GM10248 (cell line): ENCODE measurements around the gene HPD.

Experiments used
- CTCF ChIA-PET: fragments of 300-600 bp; sonication (Branson Sonifier 250); formaldehyde crosslinking; extraction: SDS; loops from one replicate; lab custom pipeline; 2021; ENCODE audit warnings: antibody characterized with exemption; lab: Yijun Ruan, JAX
- POLR2A ChIA-PET: fragments of 350-650 bp; sonication (Branson Sonifier 250); formaldehyde crosslinking; extraction: SDS; loops from one replicate; lab custom pipeline; 2020; ENCODE audit warnings: antibody characterized with exemption; lab: Yijun Ruan, JAX
- DNase-seq: peaks from one replicate; pipeline ENCODE4 v3.0.0; 2012; ENCODE audit errors: extremely low spot score
- CTCF ChIP-seq: IDR thresholded peaks from 2 replicates; pipeline ENCODE4 v1.5.1; 2012; ENCODE audit warnings: mild to moderate bottlenecking, low read depth; ENCODE audit errors: extremely low read depth, missing control alignments, control extremely low read depth

The HPD gene

DNA sequence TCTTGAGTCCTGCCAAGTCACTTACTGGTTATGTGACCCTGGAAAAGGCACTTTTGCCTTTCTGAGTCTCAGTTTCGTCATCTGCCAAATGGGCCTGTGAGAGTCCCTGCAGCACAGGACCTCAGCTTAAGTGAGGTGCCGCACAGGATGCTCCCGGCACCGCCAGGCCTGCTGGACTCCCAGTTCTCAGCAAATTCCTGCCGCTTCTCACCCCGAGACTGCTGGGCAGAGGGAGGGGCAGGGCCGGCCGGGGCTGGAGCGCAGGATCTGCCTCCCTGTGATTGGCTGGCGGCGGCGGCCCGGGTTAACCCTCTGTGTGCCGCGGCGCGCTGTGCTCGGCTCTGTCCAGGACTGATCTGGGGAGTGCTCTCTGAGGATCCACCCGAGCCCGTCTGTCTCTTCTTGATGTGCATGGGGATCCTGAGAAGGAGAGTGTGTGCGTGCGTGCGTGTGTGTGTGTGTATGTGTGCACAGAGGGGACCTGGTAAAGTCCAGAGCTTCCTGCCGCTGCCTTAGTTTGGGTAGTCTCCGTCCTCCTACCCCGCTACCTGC is 46.3 kb downstream of the HPD start:
- peak; percentile 66 for DNase-seq
- no peak for TF ChIP-seq CTCF
- POLR2A ChIA-PET, result interaction anchor here (1.1 to 2.6 kb wide), 3 partner anchors 10 to 17 kb away, joined by 10 to 22 read pairs (median 14); partner anchors contain the start of gene RHOF
- CTCF ChIA-PET, result interaction anchor here (0.6 to 12.8 kb wide), 31 partner anchors 9 to 411 kb away, joined by 3 to 565 read pairs (median 5); partner anchors contain the start of genes PSMD9, RHOF, SETD1B and TMEM120B

DNA sequence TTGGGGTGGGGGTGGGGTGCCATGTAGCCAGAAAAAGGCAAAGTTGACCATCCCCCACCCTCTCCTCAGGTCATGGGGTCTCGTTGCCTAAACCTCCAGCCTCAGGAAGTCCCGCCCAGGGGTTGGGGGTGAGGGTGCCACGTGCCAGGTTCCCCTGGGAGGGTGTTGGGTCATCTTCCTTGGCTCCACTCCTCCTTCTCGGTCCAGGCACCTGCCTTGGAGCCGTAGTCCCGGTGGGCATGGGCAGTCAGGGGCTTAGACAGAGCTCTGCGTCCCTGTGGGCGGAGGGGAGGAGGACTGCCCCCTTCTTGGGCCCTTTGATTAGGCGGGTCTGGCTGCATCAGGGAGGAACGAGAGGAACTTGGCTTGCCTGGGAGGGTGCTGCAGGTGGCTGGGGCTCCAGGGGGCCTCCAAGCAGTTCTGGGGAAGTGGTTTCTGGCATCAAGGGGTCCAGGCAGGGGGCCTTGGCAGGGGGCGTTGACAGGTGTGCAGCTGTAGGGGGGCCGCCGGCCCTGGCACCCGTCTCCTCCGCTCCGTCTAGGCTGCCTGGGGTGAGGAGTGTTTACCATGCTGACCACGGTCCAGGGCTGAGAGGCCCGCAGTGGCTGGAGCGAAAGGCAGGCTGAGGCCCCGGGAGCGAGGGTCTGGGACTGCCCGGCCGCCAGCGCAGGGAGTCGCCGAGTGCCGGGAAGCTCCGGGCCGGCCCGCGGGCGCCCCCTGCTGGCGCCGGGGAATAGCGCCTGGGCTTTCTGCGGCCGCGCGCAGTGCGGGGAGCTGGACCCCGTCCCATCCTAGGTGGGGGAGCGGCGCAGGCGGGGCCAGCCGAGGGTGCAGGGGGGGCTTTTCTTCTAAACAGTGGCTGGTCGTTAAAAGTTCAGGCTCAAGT is 47.0 kb downstream of the HPD start:
- ChIA-PET CTCF (interaction anchor here (0.6 to 12.8 kb wide), 34 partner anchors 9 to 412 kb away, joined by 3 to 565 read pairs (median 4); partner anchors contain the start of genes PSMD9, RHOF, SETD1B and TMEM120B), POLR2A (interaction anchor here (0.5 to 2.6 kb wide), 5 partner anchors 9 to 31 kb away, joined by 3 to 22 read pairs (median 10); partner anchors contain the start of gene RHOF)
- TF ChIP-seq CTCF, result peak; percentile 87
- peak; percentile 91 for DNase-seq

DNA sequence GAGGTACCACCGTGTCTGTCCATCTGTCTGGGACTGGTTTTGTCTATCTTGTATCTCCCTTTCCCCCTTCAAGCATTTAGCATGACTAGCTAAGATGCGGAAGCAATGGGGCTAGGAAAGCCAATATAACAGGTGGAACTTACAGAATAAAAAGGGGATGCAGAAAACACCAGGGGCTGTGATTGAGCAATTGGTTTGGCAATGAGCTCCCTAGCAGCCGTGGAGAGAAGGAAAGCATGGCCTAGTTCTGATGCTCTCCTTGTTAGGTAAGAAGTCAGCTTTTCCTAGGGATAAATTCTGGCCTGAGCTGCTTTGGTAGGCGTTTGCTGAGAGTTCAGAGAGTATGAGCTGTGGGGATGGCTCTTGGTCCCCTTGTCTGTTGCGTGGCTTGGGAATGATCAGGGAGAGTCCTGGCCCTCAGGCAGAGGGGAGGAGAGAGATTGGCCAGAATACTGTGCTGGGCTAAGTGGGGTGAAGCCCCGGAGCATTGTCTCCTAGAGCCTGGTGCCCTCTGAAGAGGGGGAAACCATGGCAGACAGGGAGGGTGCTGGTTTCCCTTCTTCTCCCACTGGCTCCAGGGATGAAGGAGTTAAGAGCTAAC is 47.7 kb downstream of the HPD start:
- POLR2A ChIA-PET, result interaction anchor here (1.6 to 2.6 kb wide), 3 partner anchors 10 to 16 kb away, joined by 3 to 22 read pairs (median 10); partner anchors contain the start of gene RHOF
- DNase-seq, result no peak
- no peak for TF ChIP-seq CTCF
- CTCF ChIA-PET, result interaction anchor here (0.9 to 12.8 kb wide), 21 partner anchors 9 to 312 kb away, joined by 3 to 565 read pairs (median 8); partner anchors contain the start of genes PSMD9, RHOF, SETD1B and TMEM120B

GRCh38 chr12:121810234-121810817 is 48.3 kb downstream of the HPD start:
- no peak for DNase-seq
- TF ChIP-seq CTCF, result no peak
- POLR2A ChIA-PET, result interaction anchor here (1.6 to 2.6 kb wide), 3 partner anchors 10 to 15 kb away, joined by 3 to 22 read pairs (median 10); partner anchors contain the start of gene RHOF
- CTCF ChIA-PET, result interaction anchor here (0.9 to 12.8 kb wide), 13 partner anchors 8 to 124 kb away, joined by 3 to 565 read pairs (median 13); partner anchors contain the start of genes PSMD9, RHOF, SETD1B and TMEM120B

- DNase-seq, result no peak
- ChIA-PET CTCF (interaction anchor here (3.2 to 12.8 kb wide), 4 partner anchors 15 to 34 kb away, joined by 24 to 565 read pairs (median 59); partner anchors contain the start of gene RHOF), POLR2A (interaction anchor here (0.8 to 2.6 kb wide), 3 partner anchors 11 to 14 kb away, joined by 3 to 10 read pairs (median 4); no protein-coding TSS in a partner anchor)
- TF ChIP-seq CTCF, result no peak
These were observed 48.9 kb downstream of the HPD start for GRCh38 chr12:121809712-121810116.
